CD4-positive, alpha-beta T cell (primary cell): Measurements from ENCODE around the gene BCHE. TPM values are rescaled to one million over a fixed set of nuclear protein-coding genes. Genes with fewer than 3 reads are reported as not detected.
"Not testable (repeated sequence)": the region's sequence is repeated elsewhere in the genome, so short reads cannot be mapped to it uniquely, and the experiment has no call there.

ENCODE experiments used
- ATAC-seq: fragments of 200-7000 bp; cut with Tn5 transposase; one replicate; pipeline ENCODE4 v1.10.0; 2022; ENCODE audit warnings: mild to moderate bottlenecking; ENCODE audit not compliant: poor library complexity
- CTCF ChIA-PET: fragments of 350-600 bp; sonication (Branson Sonifier 250); formaldehyde crosslinking; loops from one replicate; lab custom pipeline; 2021; ENCODE audit warnings: antibody characterized with exemption, inconsistent platforms; lab: Charles Lee
- POLR2A ChIA-PET: fragments of 350-600 bp; sonication (Branson Sonifier 250); formaldehyde crosslinking; loops from one replicate; lab custom pipeline; 2021; ENCODE audit warnings: antibody characterized with exemption, inconsistent platforms; lab: Charles Lee
- DNase-seq, 14 experiments: peaks; one replicate each; pipeline ENCODE4 v3.0.0-alpha.2; 2013 to 2020; ENCODE audit warnings: mixed read lengths in 2 of 14
- H3K27ac ChIP-seq, 2 donors: one replicate each; pipeline versions ENCODE4 v1.5.1 to v1.7.0; 2013; ENCODE audit warnings: low read length in 2 of 2, low read depth in 1 of 2, mild to moderate bottlenecking in 1 of 2
- H3K27me3 ChIP-seq, 2 experiments: 1 replicate in 1 of 2; 2 replicates in 1 of 2; pipeline versions ENCODE4 v1.6.1 to v1.7.0; 2013; ENCODE audit warnings: low read length in 2 of 2, control low read depth in 1 of 2, mild to moderate bottlenecking in 1 of 2, moderate library complexity in 1 of 2; ENCODE audit not compliant: insufficient read depth in 2 of 2, control insufficient read depth in 1 of 2
- H3K36me3 ChIP-seq: one replicate; pipeline ENCODE4 v1.6.1; 2013; ENCODE audit warnings: low read length, control low read depth; ENCODE audit not compliant: insufficient read depth
- H3K4me1 ChIP-seq: one replicate; pipeline ENCODE4 v1.6.1; 2013; ENCODE audit warnings: low read length, control low read depth; ENCODE audit not compliant: insufficient read depth
- H3K4me3 ChIP-seq: one replicate; pipeline ENCODE4 v1.5.1; 2013; ENCODE audit warnings: mild to moderate bottlenecking, low read length, moderate library complexity
- H3K9me3 ChIP-seq, 2 experiments: 1 replicate in 1 of 2; 2 replicates in 1 of 2; pipeline versions ENCODE4 v1.6.1 to v1.7.0; 2013; ENCODE audit warnings: low read length in 2 of 2, mild to moderate bottlenecking in 2 of 2, control low read depth in 1 of 2, moderate library complexity in 1 of 2; ENCODE audit not compliant: control insufficient read depth in 1 of 2, insufficient read depth in 1 of 2
- H3K27ac Mint-ChIP-seq: one replicate; pipeline ENCODE4 v1.8.0; 2020; ENCODE audit warnings: mixed read lengths
- H3K27me3 Mint-ChIP-seq: one replicate; pipeline ENCODE4 v1.8.0; 2021; ENCODE audit warnings: mixed read lengths
- H3K36me3 Mint-ChIP-seq: one replicate; pipeline ENCODE4 v1.8.0; 2021; ENCODE audit warnings: low read depth, mixed read lengths
- H3K4me1 Mint-ChIP-seq: one replicate; pipeline ENCODE4 v1.8.0; 2021; ENCODE audit warnings: low read depth, mixed read lengths
- H3K4me3 Mint-ChIP-seq: one replicate; pipeline ENCODE4 v1.8.0; 2020; ENCODE audit warnings: mild to moderate bottlenecking, mixed read lengths
- H3K9me3 Mint-ChIP-seq: one replicate; pipeline ENCODE4 v1.8.0; 2020; ENCODE audit warnings: mixed read lengths
- intact Hi-C, 2 experiments: fragments of 100-400 bp; cut with DNase I in 1 of 2; cut with micrococcal nuclease in 1 of 2; formaldehyde crosslinking; loops; one replicate each; pipeline versions ENCODE4 v1.15.1 to v1.9.0; 2023 to 2025; cut with DNase I, micrococcal nuclease
- total RNA-seq, 174 experiments: library from RNA in 2 of 174; stranded (reverse) in 2 of 174; gene quantifications; one replicate each; pipeline ENCODE4 v1.2.3 and lab custom pipeline; 2021 to 2026
- TF ChIP-seq, protein P1 (sequence below): fragments of 200-600 bp; IDR thresholded peaks from one replicate; pipeline ENCODE4 v1.8.0; 2022; ENCODE audit warnings: antibody characterized with exemption, mild to moderate bottlenecking

The BCHE gene
- total RNA-seq, 2 experiments from 2014 or later = not detected

DNA sequence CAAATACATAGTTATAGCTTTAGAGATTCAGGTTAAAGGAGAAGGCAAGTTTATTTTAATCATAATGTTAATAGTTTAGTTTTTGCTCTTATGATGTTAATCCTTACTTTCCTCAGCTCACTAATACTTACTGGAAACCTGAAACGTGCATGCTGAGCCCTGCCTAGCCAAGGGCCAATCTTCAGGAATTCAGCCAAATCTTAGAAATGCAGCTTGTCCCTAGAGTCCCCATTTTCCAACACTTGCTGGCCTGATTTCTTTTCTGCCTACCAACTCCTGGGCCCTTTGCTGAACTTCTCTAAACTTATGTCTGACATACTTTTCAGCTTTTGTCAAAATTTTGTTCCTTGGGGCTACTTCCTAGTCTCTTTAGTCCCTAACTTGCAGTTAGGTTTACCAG lies 22.8 kb downstream of the BCHE start:
- Mint-ChIP-seq H3K27ac (no peak overlapping the region), H3K27me3 (no peaks in the 10 kb centered on the region), H3K36me3 (no peaks in the 10 kb centered on the region), H3K4me3 (no peak overlapping the region), H3K9me3 (peaks cover 5% of the 10 kb centered on the region), H3K4me1 (no peaks in the 10 kb centered on the region)
- ATAC-seq (no peak), DNase-seq (no peak)
- Histone ChIP-seq H3K9me3 (no peaks in the 10 kb centered on the region), H3K4me3 (no peak overlapping the region), H3K4me1 (no peaks in the 10 kb centered on the region), H3K27ac (no peak overlapping the region), H3K27me3 (no peaks in the 10 kb centered on the region), H3K36me3 (no peaks in the 10 kb centered on the region)
- intact Hi-C loops = no loop called here
- TF ChIP-seq, protein P1, sequence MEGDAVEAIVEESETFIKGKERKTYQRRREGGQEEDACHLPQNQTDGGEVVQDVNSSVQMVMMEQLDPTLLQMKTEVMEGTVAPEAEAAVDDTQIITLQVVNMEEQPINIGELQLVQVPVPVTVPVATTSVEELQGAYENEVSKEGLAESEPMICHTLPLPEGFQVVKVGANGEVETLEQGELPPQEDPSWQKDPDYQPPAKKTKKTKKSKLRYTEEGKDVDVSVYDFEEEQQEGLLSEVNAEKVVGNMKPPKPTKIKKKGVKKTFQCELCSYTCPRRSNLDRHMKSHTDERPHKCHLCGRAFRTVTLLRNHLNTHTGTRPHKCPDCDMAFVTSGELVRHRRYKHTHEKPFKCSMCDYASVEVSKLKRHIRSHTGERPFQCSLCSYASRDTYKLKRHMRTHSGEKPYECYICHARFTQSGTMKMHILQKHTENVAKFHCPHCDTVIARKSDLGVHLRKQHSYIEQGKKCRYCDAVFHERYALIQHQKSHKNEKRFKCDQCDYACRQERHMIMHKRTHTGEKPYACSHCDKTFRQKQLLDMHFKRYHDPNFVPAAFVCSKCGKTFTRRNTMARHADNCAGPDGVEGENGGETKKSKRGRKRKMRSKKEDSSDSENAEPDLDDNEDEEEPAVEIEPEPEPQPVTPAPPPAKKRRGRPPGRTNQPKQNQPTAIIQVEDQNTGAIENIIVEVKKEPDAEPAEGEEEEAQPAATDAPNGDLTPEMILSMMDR = no peak
- CTCF ChIA-PET = interaction anchor here (0.6 kb wide), 1 partner anchor 1660 kb away, joined by 3 read pairs; no protein-coding TSS in a partner anchor
- POLR2A ChIA-PET = no interaction called here

DNA sequence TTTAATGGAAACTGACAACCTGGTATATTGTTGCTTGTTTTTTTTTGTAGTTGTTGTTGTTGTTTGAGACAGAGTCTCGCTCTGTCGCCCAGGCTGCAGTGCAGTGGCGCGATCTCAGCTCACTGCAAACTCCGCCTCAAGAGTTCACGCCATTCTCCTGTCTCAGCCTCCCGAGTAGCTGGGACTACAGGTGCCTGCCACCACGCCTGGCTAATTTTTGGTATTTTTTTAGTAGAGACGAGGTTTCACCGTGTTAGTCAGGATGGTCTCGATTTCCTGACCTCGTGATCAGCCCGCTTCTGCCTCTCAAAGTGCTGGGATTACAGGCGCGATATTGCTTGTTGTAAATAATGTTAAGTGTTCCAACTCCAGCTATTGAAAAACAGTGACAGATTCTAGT lies 29.3 kb downstream of the BCHE start:
- H3K9me3 ChIP-seq, intact Hi-C loops, H3K4me3 ChIP-seq, H3K4me1 Mint-ChIP-seq, H3K27ac ChIP-seq, H3K36me3 ChIP-seq, H3K9me3 Mint-ChIP-seq, H3K27me3 Mint-ChIP-seq, ATAC-seq, H3K36me3 Mint-ChIP-seq, CTCF ChIA-PET, H3K4me1 ChIP-seq, H3K27ac Mint-ChIP-seq, H3K27me3 ChIP-seq, DNase-seq, H3K4me3 Mint-ChIP-seq, POLR2A ChIA-PET: not testable (repeated sequence)

DNA sequence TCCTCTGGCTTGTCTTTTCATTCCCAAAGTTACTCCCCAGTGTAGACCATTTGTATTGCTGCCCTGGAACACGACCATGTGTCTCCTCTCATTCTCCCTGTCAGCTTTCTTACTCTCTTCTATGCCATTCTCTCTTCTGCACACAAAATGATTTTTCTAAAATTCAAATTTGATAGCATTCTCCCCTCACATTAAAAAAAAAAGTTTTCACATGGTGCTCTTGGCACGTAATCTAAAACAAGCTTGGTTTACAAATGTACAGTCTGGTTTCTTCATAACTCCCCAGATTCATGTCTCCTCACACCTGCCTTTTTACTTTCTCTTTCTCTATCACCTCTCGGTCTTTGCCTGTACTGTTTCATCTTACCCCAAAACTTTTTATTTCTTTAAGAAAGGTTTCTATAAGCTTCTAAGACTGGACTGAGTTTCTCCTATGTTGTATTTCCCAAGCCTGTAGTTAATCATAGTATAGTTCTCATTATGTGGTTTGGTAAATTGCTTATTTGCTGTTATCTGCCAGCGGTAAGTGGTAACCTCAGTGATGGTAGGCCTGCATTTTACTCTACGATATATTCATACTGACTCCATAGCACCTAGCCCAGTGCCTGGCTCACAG lies 31.2 kb downstream of the BCHE start:
- intact Hi-C loops = no loop called here
- Histone ChIP-seq H3K36me3 (no peaks in the 10 kb centered on the region), H3K27me3 (no peaks in the 10 kb centered on the region), H3K27ac (no peak overlapping the region), H3K4me3 (no peak overlapping the region), H3K4me1 (no peaks in the 10 kb centered on the region), H3K9me3 (peaks cover 0 to 9% of the 10 kb centered on the region in 2 experiments)
- Mint-ChIP-seq H3K9me3 (no peaks in the 10 kb centered on the region), H3K27ac (no peak overlapping the region), H3K27me3 (no peaks in the 10 kb centered on the region), H3K36me3 (no peaks in the 10 kb centered on the region), H3K4me3 (no peak overlapping the region), H3K4me1 (no peaks in the 10 kb centered on the region)
- ATAC-seq (no peak), DNase-seq (no peak)
- CTCF ChIA-PET = interaction anchor here (1.1 kb wide), 1 partner anchor 11 kb away, joined by 4 read pairs; no protein-coding TSS in a partner anchor
- TF ChIP-seq, protein P1 = no peak
- POLR2A ChIA-PET = no interaction called here

DNA sequence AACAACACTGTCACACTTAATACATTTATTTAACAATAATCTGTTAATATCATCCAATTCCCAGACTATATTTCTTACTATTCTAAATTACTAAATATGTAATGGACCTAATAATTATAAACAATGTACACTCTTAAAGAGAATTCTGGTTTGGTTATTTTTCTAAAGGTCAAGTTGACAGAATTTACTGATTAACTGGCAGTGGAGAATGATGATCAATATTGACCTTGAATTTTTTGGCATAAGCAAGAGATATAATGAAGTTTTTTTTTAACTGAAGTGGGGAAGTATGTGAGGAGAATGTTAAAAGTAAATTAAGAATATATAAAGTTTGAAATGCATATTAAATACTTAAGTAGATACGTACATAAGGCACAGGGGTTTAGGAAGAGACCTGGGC lies 33.8 kb downstream of the BCHE start:
- CTCF ChIA-PET = no interaction called here
- intact Hi-C loops = no loop called here
- H3K36me3 Mint-ChIP-seq = no peaks in the 10 kb centered on the region
- Histone ChIP-seq H3K4me1 (no peaks in the 10 kb centered on the region), H3K27ac (no peak overlapping the region), H3K36me3 (no peaks in the 10 kb centered on the region), H3K9me3 (peaks cover 0 to 9% of the 10 kb centered on the region in 2 experiments), H3K4me3 (no peak overlapping the region), H3K27me3 (no peaks in the 10 kb centered on the region)
- H3K27ac Mint-ChIP-seq = no peak overlapping the region
- no peaks in the 10 kb centered on the region for H3K9me3 Mint-ChIP-seq
- H3K4me1 Mint-ChIP-seq = no peaks in the 10 kb centered on the region
- TF ChIP-seq, protein P1 = no peak
- ATAC-seq = no peak
- no peaks in the 10 kb centered on the region for H3K27me3 Mint-ChIP-seq
- no peak for DNase-seq
- H3K4me3 Mint-ChIP-seq = no peak overlapping the region
- POLR2A ChIA-PET = no interaction called here
